Effector memory CD8-positive, alpha-beta T cell (primary cell): ENCODE data around the gene OLFML2A.
"Not testable (repeated sequence)": the region's sequence is repeated elsewhere in the genome, so short reads cannot be mapped to it uniquely, and the experiment has no call there.

Experiments
- ATAC-seq: fragments of 150-1000 bp; cut with Tn5 transposase; replicated peaks from 2 replicates; pipeline ENCODE4 v1.10.0; 2021; ENCODE audit warnings: mild to moderate bottlenecking, moderate library complexity
- DNase-seq, 3 experiments: peaks; one replicate each; pipeline ENCODE4 v3.0.0; 2021
- H3K27ac Mint-ChIP-seq, 2 donors: one replicate each; pipeline ENCODE4 v1.8.0; 2022; ENCODE audit warnings: mild to moderate bottlenecking in 2 of 2, mixed read lengths in 2 of 2, moderate library complexity in 2 of 2
- H3K27me3 Mint-ChIP-seq, 2 donors: one replicate each; pipeline ENCODE4 v1.8.0; 2022; ENCODE audit warnings: mixed read lengths in 2 of 2
- H3K36me3 Mint-ChIP-seq: one replicate; pipeline ENCODE4 v1.8.0; 2022; ENCODE audit warnings: mild to moderate bottlenecking, moderate library complexity, mixed read lengths; ENCODE audit not compliant: insufficient read depth
- H3K4me1 Mint-ChIP-seq, 2 donors: one replicate each; pipeline ENCODE4 v1.8.0; 2022; ENCODE audit warnings: low read depth in 2 of 2, mixed read lengths in 2 of 2
- H3K4me3 Mint-ChIP-seq, 2 donors: one replicate each; pipeline ENCODE4 v1.8.0; 2022; ENCODE audit warnings: mild to moderate bottlenecking in 2 of 2, mixed read lengths in 2 of 2, moderate library complexity in 2 of 2
- H3K9me3 Mint-ChIP-seq, 2 donors: one replicate each; pipeline ENCODE4 v1.8.0; 2022; ENCODE audit warnings: mixed read lengths in 2 of 2

Gene OLFML2A

GRCh38 chr9:124818431-124819281, 41.7 kb downstream of the OLFML2A start:
- H3K4me3 Mint-ChIP-seq = no peak overlapping the region
- H3K4me1 Mint-ChIP-seq = no peaks in the 10 kb centered on the region
- ATAC-seq = no peak
- no peak overlapping the region for H3K27ac Mint-ChIP-seq
- H3K36me3 Mint-ChIP-seq = no peaks in the 10 kb centered on the region
- no peak for DNase-seq
- H3K27me3 Mint-ChIP-seq = peaks cover 15 to 71% of the 10 kb centered on the region in 2 donors
- no peaks in the 10 kb centered on the region for H3K9me3 Mint-ChIP-seq

- Mint-ChIP-seq H3K27ac (no peak overlapping the region), H3K36me3 (no peaks in the 10 kb centered on the region), H3K4me3 (no peak overlapping the region), H3K9me3 (no peaks in the 10 kb centered on the region), H3K4me1 (no peaks in the 10 kb centered on the region), H3K27me3 (peaks cover 15 to 58% of the 10 kb centered on the region in 2 donors)
- DNase-seq (no peak), ATAC-seq (no peak)
These were observed 44.0 kb downstream of the OLFML2A start for GRCh38 chr9:124820698-124821623.

GRCh38 chr9:124828489-124829333, 51.8 kb downstream of the OLFML2A start:
- Mint-ChIP-seq H3K4me3 (no peak overlapping the region), H3K27ac (no peak overlapping the region), H3K36me3 (no peaks in the 10 kb centered on the region), H3K4me1 (no peaks in the 10 kb centered on the region), H3K9me3 (no peaks in the 10 kb centered on the region), H3K27me3 (peaks cover 0 to 12% of the 10 kb centered on the region in 2 donors)
- ATAC-seq (no peak), DNase-seq (no peak)

GRCh38 chr9:124829334-124829669, 52.4 kb downstream of the OLFML2A start:
- H3K4me1 Mint-ChIP-seq = no peaks in the 10 kb centered on the region
- H3K27ac Mint-ChIP-seq = no peak overlapping the region
- peaks cover 2% of the 10 kb centered on the region for H3K36me3 Mint-ChIP-seq
- peaks cover 0 to 16% of the 10 kb centered on the region in 2 donors for H3K27me3 Mint-ChIP-seq
- no peaks in the 10 kb centered on the region for H3K9me3 Mint-ChIP-seq
- DNase-seq = no peak
- ATAC-seq = no peak
- H3K4me3 Mint-ChIP-seq = no peak overlapping the region

GRCh38 chr9:124830593-124830992, 53.7 kb downstream of the OLFML2A start:
- Mint-ChIP-seq H3K36me3 (peaks cover 3% of the 10 kb centered on the region), H3K4me3 (no peak overlapping the region), H3K4me1 (no peaks in the 10 kb centered on the region), H3K27me3 (peaks cover 3 to 29% of the 10 kb centered on the region in 2 donors), H3K9me3 (no peaks in the 10 kb centered on the region), H3K27ac (no peak overlapping the region)
- ATAC-seq = no peak
- no peak for DNase-seq

- H3K9me3 Mint-ChIP-seq = no peaks in the 10 kb centered on the region
- H3K4me1 Mint-ChIP-seq = no peaks in the 10 kb centered on the region
- peaks cover 7 to 40% of the 10 kb centered on the region in 2 donors for H3K27me3 Mint-ChIP-seq
- no peak overlapping the region for H3K4me3 Mint-ChIP-seq
- DNase-seq (no peak), ATAC-seq (no peak)
- peaks cover 3% of the 10 kb centered on the region for H3K36me3 Mint-ChIP-seq
- H3K27ac Mint-ChIP-seq = no peak overlapping the region
These were observed 54.9 kb downstream of the OLFML2A start for GRCh38 chr9:124831642-124832364.

GRCh38 chr9:124834591-124834990, 57.7 kb downstream of the OLFML2A start:
- H3K27ac Mint-ChIP-seq = no peak overlapping the region
- peaks cover 0 to 3% of the 10 kb centered on the region in 2 donors for H3K4me1 Mint-ChIP-seq
- peaks cover 21 to 61% of the 10 kb centered on the region in 2 donors for H3K27me3 Mint-ChIP-seq
- H3K36me3 Mint-ChIP-seq = peaks cover 3% of the 10 kb centered on the region
- no peak for ATAC-seq
- no peaks in the 10 kb centered on the region for H3K9me3 Mint-ChIP-seq
- H3K4me3 Mint-ChIP-seq = no peak overlapping the region
- no peak for DNase-seq

- Mint-ChIP-seq H3K4me3 (no peak overlapping the region), H3K36me3 (peaks cover 3% of the 10 kb centered on the region), H3K4me1 (peaks cover 0 to 3% of the 10 kb centered on the region in 2 donors), H3K9me3 (no peaks in the 10 kb centered on the region), H3K27ac (no peak overlapping the region), H3K27me3 (peaks cover 21 to 64% of the 10 kb centered on the region in 2 donors)
- ATAC-seq (no peak), DNase-seq (no peak)
These were observed 58.2 kb downstream of the OLFML2A start for GRCh38 chr9:124835026-124835557.

- H3K4me1 Mint-ChIP-seq, H3K4me3 Mint-ChIP-seq, DNase-seq, H3K27ac Mint-ChIP-seq, H3K9me3 Mint-ChIP-seq, H3K36me3 Mint-ChIP-seq, ATAC-seq: not testable (repeated sequence)
- peaks cover 21 to 51% of the 10 kb centered on the region in 2 donors for H3K27me3 Mint-ChIP-seq
These were observed 61.2 kb downstream of the OLFML2A start for GRCh38 chr9:124838132-124838531.

- H3K27me3 Mint-ChIP-seq = peaks cover 21 to 51% of the 10 kb centered on the region in 2 donors
- not testable (repeated sequence) for H3K4me3 Mint-ChIP-seq, H3K27ac Mint-ChIP-seq, H3K36me3 Mint-ChIP-seq, H3K9me3 Mint-ChIP-seq, DNase-seq, H3K4me1 Mint-ChIP-seq, ATAC-seq
These were observed 61.8 kb downstream of the OLFML2A start for GRCh38 chr9:124838567-124839275.

- peaks cover 21 to 43% of the 10 kb centered on the region in 2 donors for H3K27me3 Mint-ChIP-seq
- DNase-seq (no peak), ATAC-seq (no peak)
- H3K36me3 Mint-ChIP-seq = no peaks in the 10 kb centered on the region
- H3K27ac Mint-ChIP-seq = no peak overlapping the region
- no peak overlapping the region for H3K4me3 Mint-ChIP-seq
- H3K9me3 Mint-ChIP-seq = no peaks in the 10 kb centered on the region
- H3K4me1 Mint-ChIP-seq = peaks cover 0 to 3% of the 10 kb centered on the region in 2 donors
These were observed 62.8 kb downstream of the OLFML2A start for GRCh38 chr9:124839612-124840299.
